ENCODE measurements around the gene ADAMTS17.

ADAMTS17 gene

GRCh38 chr15:100007609-100008008, 334.2 kb downstream of the ADAMTS17 start:
- no peak overlapping the region for H3K27ac ChIP-seq (ENCODE audit: low read depth, low read length)
- no peaks in the 10 kb centered on the region for H3K4me1 ChIP-seq (ENCODE audit: insufficient read depth, low read length)

DNA sequence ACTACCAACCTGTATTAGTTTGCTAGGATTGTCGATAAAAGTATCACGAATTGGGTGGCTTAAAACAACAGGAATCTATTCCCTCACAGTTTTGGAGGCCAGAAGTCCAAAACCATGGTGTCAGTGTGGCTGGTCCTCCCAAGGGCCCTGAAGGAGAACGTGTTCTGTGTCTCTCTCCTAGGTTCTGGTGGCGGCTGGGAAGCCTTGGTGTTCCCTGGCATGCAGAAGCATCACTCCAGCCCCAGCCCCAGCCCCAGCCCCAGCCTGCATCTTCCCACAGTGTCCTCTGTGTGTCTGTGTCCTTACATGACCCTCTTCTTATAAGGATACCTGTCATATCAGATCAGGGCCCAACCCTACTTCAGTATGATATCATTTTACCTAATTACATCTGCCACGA, 336.1 kb downstream of the ADAMTS17 start:
- H3K36me3 ChIP-seq (ENCODE audit: insufficient read depth, low read length): no peaks in the 10 kb centered on the region
- H3K4me3 ChIP-seq (ENCODE audit: low read depth in 1 of 2, low read length in 2 of 2): no peak overlapping the region
- H3K9ac ChIP-seq (ENCODE audit: low read length): no peak overlapping the region
- no peaks in the 10 kb centered on the region for H3K9me3 ChIP-seq (ENCODE audit: low read length)
- no peaks in the 10 kb centered on the region for H3K4me1 ChIP-seq (ENCODE audit: insufficient read depth, low read length)
- H3K27ac ChIP-seq (ENCODE audit: low read depth, low read length): no peak overlapping the region
- no peaks in the 10 kb centered on the region for H3K27me3 ChIP-seq (ENCODE audit: control insufficient read depth in 1 of 2, insufficient read depth in 2 of 2, low read length in 2 of 2)

More at GRCh38 chr15:100007609-100008008, 334.2 kb downstream of the ADAMTS17 start:
- no peaks in the 10 kb centered on the region for H3K27me3 ChIP-seq (ENCODE audit: control insufficient read depth in 1 of 2, insufficient read depth in 2 of 2, low read length in 2 of 2)
- no peak overlapping the region for H3K9ac ChIP-seq (ENCODE audit: low read length)
- no peaks in the 10 kb centered on the region for H3K36me3 ChIP-seq (ENCODE audit: insufficient read depth, low read length)
- no peak overlapping the region for H3K4me3 ChIP-seq (ENCODE audit: low read depth in 1 of 2, low read length in 2 of 2)
- H3K9me3 ChIP-seq (ENCODE audit: low read length): no peaks in the 10 kb centered on the region

DNA sequence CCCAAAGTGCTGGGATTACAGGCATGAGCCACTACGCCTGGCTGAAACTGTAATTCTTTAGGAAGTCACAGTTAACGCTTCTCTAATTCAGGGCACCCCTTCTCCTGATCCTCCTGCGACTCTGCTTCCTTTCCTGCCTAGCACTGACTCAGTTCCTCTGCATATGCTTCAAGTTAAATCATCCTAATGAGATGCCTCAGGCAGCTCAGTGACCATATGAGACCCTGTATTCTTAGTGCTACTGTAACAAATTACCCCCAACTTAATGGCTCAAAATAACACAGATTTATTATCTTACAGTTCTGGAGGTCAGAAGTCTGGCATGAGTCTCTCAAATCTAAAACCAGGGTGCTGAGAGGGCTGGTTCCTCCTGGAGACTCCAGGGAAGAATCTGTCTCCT, 336.8 kb downstream of the ADAMTS17 start:
- no peaks in the 10 kb centered on the region for H3K4me1 ChIP-seq (ENCODE audit: insufficient read depth, low read length)
- H3K9ac ChIP-seq (ENCODE audit: low read length): no peak overlapping the region
- H3K27ac ChIP-seq (ENCODE audit: low read depth, low read length): no peak overlapping the region
- H3K9me3 ChIP-seq (ENCODE audit: low read length): no peaks in the 10 kb centered on the region
- no peak overlapping the region for H3K4me3 ChIP-seq (ENCODE audit: low read depth in 1 of 2, low read length in 2 of 2)
- H3K36me3 ChIP-seq (ENCODE audit: insufficient read depth, low read length): no peaks in the 10 kb centered on the region
- no peaks in the 10 kb centered on the region for H3K27me3 ChIP-seq (ENCODE audit: control insufficient read depth in 1 of 2, insufficient read depth in 2 of 2, low read length in 2 of 2)

DNA sequence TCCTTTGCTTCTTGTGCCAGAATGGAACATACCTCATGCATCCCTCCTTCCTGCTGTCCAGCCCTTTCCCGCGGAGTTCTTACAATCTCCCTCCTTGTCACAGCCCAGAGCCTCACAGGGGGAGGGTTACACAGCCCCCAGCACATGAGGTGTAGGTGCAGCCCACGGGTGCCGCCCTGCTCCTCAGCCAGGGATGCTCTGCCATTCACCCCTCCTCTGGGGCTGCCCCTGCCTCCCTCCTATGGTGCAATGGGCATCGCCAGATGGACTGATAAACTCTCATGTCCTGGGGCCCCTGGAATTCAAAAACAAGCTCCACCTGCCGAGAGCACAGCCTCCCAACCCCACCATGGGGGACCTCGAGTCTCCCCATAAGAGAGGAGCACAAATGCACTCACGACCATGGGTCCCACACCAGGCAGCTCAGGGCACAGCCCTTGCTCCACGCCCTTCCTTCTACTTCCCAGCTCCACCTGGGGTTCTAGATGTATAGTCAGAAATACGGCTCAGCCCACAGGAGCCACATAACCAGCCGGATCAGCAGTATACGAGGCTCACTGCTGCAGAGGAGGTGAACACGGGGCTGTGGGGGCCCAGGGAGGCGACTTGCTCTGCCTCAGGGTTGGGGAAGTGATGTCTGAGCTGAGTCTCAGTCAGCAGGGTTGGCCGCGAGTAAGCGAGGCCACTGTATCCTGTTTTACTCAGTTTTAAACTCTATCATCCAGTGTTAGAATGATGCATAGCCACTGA, 338.8 kb downstream of the ADAMTS17 start:
- no peaks in the 10 kb centered on the region for H3K36me3 ChIP-seq (ENCODE audit: insufficient read depth, low read length)
- no peak overlapping the region for H3K27ac ChIP-seq (ENCODE audit: low read depth, low read length)
- no peak overlapping the region for H3K9ac ChIP-seq (ENCODE audit: low read length)
- H3K27me3 ChIP-seq (ENCODE audit: control insufficient read depth in 1 of 2, insufficient read depth in 2 of 2, low read length in 2 of 2): no peaks in the 10 kb centered on the region
- H3K9me3 ChIP-seq (ENCODE audit: low read length): no peaks in the 10 kb centered on the region
- no peaks in the 10 kb centered on the region for H3K4me1 ChIP-seq (ENCODE audit: insufficient read depth, low read length)
- no peak overlapping the region for H3K4me3 ChIP-seq (ENCODE audit: low read depth in 1 of 2, low read length in 2 of 2)

DNA sequence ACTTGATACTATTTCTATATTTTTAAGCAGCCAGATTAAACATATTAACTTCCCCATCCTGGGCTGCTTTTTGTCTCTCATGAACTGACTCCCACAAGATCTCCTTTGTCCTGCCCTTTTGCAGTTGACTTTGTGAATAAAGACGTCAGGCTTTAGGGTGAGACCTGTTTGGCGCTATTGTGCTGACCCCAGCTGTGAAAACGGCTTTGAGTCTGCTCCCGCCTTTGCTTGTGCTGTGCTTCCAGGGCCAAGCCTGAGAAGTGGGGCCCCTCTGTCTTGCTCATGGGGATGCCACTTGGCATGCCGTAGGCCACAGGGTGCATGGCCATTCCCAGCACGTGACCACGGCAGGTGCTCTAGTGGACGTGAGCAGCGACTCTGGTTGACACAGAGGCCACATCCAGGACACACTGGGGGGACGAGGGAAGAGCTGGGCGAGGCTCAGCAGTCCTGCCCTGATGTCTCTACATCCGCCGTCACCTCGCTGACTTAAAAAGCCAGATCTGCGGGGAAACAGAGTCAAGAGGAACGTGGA, 339.6 kb downstream of the ADAMTS17 start:
- no peak overlapping the region for H3K4me3 ChIP-seq (ENCODE audit: low read depth in 1 of 2, low read length in 2 of 2)
- H3K27me3 ChIP-seq (ENCODE audit: control insufficient read depth in 1 of 2, insufficient read depth in 2 of 2, low read length in 2 of 2): no peaks in the 10 kb centered on the region
- H3K9me3 ChIP-seq (ENCODE audit: low read length): no peaks in the 10 kb centered on the region
- H3K27ac ChIP-seq (ENCODE audit: low read depth, low read length): no peak overlapping the region
- no peak overlapping the region for H3K9ac ChIP-seq (ENCODE audit: low read length)
- no peaks in the 10 kb centered on the region for H3K36me3 ChIP-seq (ENCODE audit: insufficient read depth, low read length)
- H3K4me1 ChIP-seq (ENCODE audit: insufficient read depth, low read length): no peaks in the 10 kb centered on the region

- Histone ChIP-seq H3K27me3 (ENCODE audit: control insufficient read depth in 1 of 2, insufficient read depth in 2 of 2, low read length in 2 of 2) (no peaks in the 10 kb centered on the region), H3K4me1 (ENCODE audit: insufficient read depth, low read length) (no peaks in the 10 kb centered on the region), H3K36me3 (ENCODE audit: insufficient read depth, low read length) (no peaks in the 10 kb centered on the region), H3K9me3 (ENCODE audit: low read length) (no peaks in the 10 kb centered on the region), H3K9ac (ENCODE audit: low read length) (no peak overlapping the region), H3K27ac (ENCODE audit: low read depth, low read length) (no peak overlapping the region), H3K4me3 (ENCODE audit: low read depth in 1 of 2, low read length in 2 of 2) (no peak overlapping the region)
These were observed 340.4 kb downstream of the ADAMTS17 start for GRCh38 chr15:100001405-100001804.

GRCh38 chr15:99999282-100000070, 342.3 kb downstream of the ADAMTS17 start:
- Histone ChIP-seq H3K4me1 (ENCODE audit: insufficient read depth, low read length) (no peaks in the 10 kb centered on the region), H3K27ac (ENCODE audit: low read depth, low read length) (no peak overlapping the region), H3K9ac (ENCODE audit: low read length) (no peak overlapping the region), H3K9me3 (ENCODE audit: low read length) (no peaks in the 10 kb centered on the region), H3K27me3 (ENCODE audit: control insufficient read depth in 1 of 2, insufficient read depth in 2 of 2, low read length in 2 of 2) (no peaks in the 10 kb centered on the region), H3K4me3 (ENCODE audit: low read depth in 1 of 2, low read length in 2 of 2) (no peak overlapping the region), H3K36me3 (ENCODE audit: insufficient read depth, low read length) (no peaks in the 10 kb centered on the region)

GRCh38 chr15:99998661-99999101, 343.1 kb downstream of the ADAMTS17 start:
- no peaks in the 10 kb centered on the region for H3K9me3 ChIP-seq (ENCODE audit: low read length)
- H3K36me3 ChIP-seq (ENCODE audit: insufficient read depth, low read length): no peaks in the 10 kb centered on the region
- no peak overlapping the region for H3K27ac ChIP-seq (ENCODE audit: low read depth, low read length)
- no peak overlapping the region for H3K9ac ChIP-seq (ENCODE audit: low read length)
- no peaks in the 10 kb centered on the region for H3K4me1 ChIP-seq (ENCODE audit: insufficient read depth, low read length)
- H3K4me3 ChIP-seq (ENCODE audit: low read depth in 1 of 2, low read length in 2 of 2): no peak overlapping the region
- H3K27me3 ChIP-seq (ENCODE audit: control insufficient read depth in 1 of 2, insufficient read depth in 2 of 2, low read length in 2 of 2): no peaks in the 10 kb centered on the region

GRCh38 chr15:99997112-99997651, 344.6 kb downstream of the ADAMTS17 start:
- H3K27me3 ChIP-seq (ENCODE audit: control insufficient read depth in 1 of 2, insufficient read depth in 2 of 2, low read length in 2 of 2): no peaks in the 10 kb centered on the region
- H3K9me3 ChIP-seq (ENCODE audit: low read length): no peaks in the 10 kb centered on the region
- no peak overlapping the region for H3K9ac ChIP-seq (ENCODE audit: low read length)
- H3K27ac ChIP-seq (ENCODE audit: low read depth, low read length): no peak overlapping the region
- no peaks in the 10 kb centered on the region for H3K4me1 ChIP-seq (ENCODE audit: insufficient read depth, low read length)
- H3K36me3 ChIP-seq (ENCODE audit: insufficient read depth, low read length): no peaks in the 10 kb centered on the region
- no peak overlapping the region for H3K4me3 ChIP-seq (ENCODE audit: low read depth in 1 of 2, low read length in 2 of 2)

- Histone ChIP-seq H3K27me3 (ENCODE audit: control insufficient read depth in 1 of 2, insufficient read depth in 2 of 2, low read length in 2 of 2) (no peaks in the 10 kb centered on the region), H3K4me3 (ENCODE audit: low read depth in 1 of 2, low read length in 2 of 2) (no peak overlapping the region), H3K36me3 (ENCODE audit: insufficient read depth, low read length) (no peaks in the 10 kb centered on the region), H3K27ac (ENCODE audit: low read depth, low read length) (no peak overlapping the region), H3K9ac (ENCODE audit: low read length) (no peak overlapping the region), H3K4me1 (ENCODE audit: insufficient read depth, low read length) (no peaks in the 10 kb centered on the region), H3K9me3 (ENCODE audit: low read length) (no peaks in the 10 kb centered on the region)
These were observed 345.1 kb downstream of the ADAMTS17 start for GRCh38 chr15:99996660-99997059.

GRCh38 chr15:99995543-99995942, 346.2 kb downstream of the ADAMTS17 start:
- no peaks in the 10 kb centered on the region for H3K36me3 ChIP-seq (ENCODE audit: insufficient read depth, low read length)
- no peaks in the 10 kb centered on the region for H3K27me3 ChIP-seq (ENCODE audit: control insufficient read depth in 1 of 2, insufficient read depth in 2 of 2, low read length in 2 of 2)
- H3K4me1 ChIP-seq (ENCODE audit: insufficient read depth, low read length): no peaks in the 10 kb centered on the region
- no peak overlapping the region for H3K4me3 ChIP-seq (ENCODE audit: low read depth in 1 of 2, low read length in 2 of 2)
- no peak overlapping the region for H3K9ac ChIP-seq (ENCODE audit: low read length)
- no peak overlapping the region for H3K27ac ChIP-seq (ENCODE audit: low read depth, low read length)
- no peaks in the 10 kb centered on the region for H3K9me3 ChIP-seq (ENCODE audit: low read length)
